ENCODE data around the gene MRFAP1.
A peak's percentile ranks its signal among the peaks of the same experiment; 100 is the strongest.
"Not testable (repeated sequence)": the region's sequence is repeated elsewhere in the genome, so short reads cannot be mapped to it uniquely, and the experiment has no call there.

Gene MRFAP1

DNA sequence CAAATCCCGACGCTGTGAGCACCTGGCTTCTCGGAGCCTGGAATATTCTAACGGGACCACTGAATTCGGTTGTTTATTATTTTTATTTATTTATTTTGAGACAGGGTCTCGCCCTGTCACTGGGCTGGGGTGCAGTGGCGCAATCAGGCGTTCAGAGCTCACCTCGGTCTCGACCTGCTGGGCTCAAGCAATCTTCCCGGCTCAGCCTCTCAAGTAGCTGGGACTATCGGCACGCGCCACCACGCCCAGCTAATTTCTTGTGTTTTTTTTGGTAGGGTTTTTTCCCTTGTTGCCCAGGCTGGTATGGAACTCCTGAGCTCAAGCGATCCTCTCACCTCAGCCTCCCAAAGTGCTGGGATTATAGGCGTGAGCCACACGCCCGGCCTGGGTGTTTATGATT lies 31.6 kb downstream of the MRFAP1 start:
- DNase-seq = no peak

DNA sequence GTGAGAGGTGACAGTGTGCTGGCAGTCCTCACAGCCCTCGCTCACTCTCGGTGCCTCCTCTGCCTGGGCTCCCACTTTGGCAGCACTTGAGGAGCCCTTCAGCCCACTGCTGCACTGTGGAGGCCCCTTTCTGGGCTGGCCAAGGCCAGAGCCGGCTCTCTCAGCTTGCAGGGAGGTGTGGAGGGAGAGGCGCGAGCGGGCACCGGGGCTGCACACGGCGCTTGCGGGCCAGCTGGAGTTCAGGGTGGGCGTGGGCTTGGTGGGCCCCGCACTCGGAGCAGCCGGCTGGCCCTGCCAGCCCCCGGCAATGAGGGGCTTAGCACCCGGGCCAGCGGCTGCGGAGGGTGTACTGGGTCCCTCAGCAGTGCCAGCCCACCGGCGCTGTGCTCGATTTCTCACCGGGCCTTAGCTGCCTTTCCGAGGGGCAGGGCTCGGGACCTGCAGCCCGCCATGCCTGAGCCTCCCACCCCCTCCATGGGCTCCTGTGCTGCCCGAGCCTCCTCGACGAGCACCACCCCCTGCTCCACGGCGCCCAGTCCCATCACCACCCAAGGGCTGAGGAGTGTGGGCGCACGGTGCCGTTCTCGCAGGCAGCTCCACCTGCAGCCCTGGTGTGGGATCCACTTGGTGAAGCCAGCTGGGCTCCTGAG lies 32.2 kb downstream of the MRFAP1 start:
- not testable (repeated sequence) for DNase-seq

DNA sequence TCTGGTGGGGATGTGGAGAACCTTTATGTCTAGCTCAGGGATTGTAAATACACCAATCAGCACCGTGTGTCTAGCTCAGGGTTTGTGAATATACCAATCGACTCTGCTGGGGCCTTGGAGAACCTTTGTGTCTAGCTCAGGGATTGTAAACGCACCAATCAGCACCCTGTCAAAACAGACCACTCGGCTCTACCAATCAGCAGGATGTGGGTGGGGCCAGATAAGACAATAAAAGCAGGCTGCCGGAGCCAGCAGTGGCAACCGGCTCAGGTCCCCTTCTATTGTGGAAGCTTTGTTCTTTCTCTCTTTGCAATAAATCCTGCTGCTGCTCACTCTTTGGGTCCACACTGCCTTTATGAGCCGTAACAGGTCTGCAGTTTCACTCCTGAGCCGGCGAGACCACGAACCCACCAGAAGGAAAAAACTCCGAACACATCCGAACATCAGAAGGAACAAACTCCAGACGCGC lies 32.7 kb downstream of the MRFAP1 start:
- DNase-seq = peak; percentile 40

DNA sequence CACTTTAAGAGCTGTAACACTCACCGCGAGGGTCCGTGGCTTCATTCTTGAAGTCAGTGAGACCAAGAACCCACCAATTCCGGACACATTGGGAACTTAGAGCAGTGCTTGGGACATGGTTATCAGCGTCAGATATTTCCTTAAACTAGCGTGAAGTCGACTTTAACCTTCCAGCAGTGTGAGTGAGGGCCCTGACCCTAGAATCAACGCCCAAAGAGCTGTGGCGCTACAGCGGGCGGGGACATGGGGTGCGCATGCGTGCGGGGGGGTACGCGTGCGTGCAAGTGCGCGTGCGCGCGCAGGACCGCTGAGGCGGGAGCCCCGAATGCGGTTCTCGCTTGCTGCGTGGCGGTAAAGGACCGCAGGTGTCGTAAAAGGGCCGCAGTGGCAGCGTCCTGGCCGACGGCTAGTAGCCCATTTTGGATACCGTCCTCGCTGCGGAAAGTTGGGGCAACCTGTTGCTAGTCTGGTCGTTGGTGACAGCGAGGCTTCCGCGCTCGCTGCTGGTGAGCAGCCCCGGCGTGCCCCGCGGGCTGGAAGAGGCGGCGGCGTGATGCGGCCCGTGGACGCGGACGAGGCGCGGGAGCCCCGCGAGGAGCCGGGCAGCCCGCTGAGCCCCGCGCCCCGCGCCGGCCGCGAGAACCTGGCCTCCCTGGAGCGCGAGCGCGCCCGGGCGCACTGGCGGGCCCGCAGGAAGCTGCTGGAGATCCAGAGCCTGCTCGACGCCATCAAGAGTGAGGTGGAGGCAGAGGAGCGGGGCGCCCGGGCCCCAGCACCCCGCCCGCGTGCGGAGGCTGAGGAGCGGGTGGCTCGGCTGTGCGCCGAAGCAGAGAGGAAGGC lies 33.4 kb downstream of the MRFAP1 start:
- peak; percentile 93 for DNase-seq

DNA sequence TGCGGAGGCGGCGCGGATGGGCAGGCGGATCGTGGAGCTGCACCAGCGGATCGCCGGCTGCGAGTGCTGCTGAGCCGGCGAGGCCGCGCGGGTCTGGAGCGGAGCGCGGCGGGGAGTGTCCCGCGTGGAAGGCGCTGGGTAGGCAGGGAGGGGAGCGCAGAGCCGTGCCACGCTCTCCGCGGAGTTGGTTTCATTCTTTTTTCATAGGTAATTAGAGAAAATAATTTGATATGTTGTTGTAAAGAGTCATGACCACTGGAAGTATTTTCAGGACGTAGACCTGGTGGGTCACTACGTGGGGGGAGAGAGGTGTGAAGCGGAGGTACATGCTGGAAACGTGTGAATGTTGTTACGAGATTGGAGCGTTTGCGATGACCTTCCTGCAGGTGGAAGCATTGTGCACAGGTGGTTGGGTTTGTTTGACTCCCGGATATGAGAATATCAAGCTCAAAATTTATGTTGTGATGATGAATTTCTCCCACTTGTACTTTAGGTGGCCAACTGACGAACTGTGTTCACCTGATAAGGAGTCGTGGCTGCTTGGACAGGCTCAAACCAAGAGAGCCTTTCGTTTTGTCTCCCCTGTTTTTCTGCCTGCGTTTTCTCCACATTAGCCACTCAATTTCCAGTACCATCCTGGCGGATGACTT lies 34.1 kb downstream of the MRFAP1 start:
- peak; percentile 63 for DNase-seq

DNA sequence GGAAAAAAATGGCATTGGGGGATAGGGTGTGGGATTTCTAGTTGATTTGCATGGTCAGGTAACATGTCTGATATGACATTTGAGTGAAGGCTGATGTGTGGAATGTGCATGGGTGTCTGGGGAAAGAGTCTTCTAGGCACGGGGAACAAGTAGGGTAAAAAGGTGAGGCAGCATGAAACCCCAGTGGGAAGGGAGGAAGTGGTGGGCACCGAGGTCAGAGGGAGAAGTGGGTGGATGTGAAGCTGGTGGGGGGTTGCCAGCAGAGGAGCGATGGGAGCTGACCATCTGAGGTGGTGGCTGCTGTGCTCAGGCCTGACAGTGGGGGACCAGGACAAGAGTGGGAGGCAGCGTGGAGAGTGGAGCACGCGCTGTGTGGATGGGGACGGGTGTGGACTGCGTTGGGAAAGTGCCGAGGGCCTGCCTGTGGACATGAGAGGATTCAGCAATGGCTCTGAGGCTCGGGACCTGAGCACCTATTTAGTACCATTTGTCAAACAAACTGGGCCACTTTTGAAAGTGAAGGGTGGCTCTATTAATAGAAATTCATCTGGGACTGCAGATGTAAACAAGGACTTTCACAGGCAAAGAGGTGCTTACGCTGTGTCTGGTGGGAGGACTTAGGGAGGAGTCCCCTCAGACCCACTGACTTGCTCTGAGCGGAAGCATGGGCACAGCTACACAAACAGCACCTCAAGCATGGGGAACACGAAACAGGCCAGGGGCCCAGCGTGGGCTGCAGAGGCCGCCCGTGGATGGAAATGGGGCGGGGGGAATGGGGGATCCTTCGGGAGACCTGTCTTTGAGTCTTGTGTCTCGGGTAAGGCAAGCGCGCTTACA lies 36.5 kb downstream of the MRFAP1 start:
- no peak for DNase-seq

DNA sequence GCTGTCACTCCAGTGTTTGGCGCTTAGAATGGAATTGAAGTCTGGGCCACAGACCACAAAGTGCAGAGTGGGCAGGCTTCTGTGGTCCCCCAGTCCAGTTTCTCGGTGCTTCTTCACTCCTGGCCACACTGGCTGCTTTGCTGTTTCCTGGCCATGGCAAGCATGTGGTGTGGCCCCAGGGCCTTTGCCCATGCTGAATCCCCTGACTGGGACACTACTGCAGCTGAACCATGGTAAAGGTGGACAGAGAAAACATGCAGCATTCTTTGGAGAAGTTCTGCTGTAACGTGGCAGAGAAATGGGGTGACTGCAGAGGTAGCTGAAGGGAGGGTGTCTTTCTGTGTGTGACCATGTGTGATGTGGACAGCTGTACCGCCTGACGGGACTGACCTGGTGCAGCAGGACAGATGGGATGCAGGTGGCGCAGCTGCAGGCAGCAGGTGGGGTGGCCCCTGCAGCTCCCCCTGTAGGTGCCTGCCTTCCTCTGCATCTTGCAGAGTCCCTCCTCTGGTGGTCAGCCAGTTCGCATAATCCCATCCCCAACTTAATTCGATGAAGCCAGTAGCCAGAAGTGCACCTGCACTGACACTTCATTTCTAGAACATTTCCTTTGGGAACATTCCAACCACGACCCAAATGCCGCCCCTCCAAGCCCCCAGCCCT lies 40.0 kb downstream of the MRFAP1 start:
- DNase-seq = no peak

DNA sequence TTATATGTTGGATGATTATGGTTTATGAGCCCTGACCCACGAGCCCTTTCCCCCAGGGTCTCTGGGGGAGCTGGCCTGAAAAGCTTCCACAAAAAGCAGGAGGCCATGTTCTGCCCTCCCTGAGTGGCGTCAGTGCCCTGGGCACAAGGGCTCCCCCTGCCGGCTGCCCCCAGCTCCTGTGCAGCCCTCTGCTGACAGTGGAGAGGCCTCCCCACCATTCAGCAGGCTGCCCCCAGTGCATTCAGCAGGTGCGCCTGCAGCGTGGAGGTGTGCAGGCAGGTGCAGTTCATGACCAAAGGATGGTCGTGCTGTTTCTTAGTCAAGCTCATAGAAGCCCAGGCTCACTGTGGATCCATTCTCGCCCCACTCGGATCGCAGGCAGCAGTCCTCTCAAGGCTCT lies 40.7 kb downstream of the MRFAP1 start:
- no peak for DNase-seq

DNA sequence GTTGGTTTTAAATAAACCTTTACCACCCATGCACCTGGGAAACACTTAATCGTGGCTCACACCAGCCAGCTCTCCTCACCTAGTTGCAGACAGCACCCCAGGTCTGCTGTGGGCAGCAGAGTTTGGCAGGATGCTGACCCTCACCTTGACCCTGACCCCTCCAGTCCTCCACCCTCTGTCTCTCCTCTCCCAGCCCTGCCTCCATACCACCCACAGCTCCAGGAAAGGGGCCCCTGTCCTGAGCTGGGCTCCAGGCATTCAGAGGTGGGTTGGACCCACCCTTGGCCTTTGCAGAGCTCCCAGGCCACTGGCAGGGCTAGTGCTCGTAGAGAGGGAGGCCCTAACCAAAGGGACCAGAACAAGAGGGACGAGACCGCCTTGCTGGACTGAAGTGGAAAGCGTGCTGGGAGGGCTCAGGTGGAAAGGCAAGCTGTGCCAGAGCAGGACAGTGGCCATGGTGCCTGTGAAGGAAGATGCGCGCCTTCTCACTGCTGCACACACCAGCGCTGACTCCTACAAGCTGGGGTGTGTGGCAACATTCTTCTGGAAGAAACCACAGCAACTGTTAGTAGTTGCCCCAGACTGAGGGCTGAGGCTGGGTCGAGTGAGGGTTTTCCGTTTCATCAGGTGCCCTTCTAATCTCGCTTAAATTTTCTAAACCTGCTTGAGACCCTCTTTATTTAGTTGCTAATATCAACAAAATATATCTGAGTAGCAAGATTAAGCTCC lies 42.5 kb downstream of the MRFAP1 start:
- no peak for DNase-seq

DNA sequence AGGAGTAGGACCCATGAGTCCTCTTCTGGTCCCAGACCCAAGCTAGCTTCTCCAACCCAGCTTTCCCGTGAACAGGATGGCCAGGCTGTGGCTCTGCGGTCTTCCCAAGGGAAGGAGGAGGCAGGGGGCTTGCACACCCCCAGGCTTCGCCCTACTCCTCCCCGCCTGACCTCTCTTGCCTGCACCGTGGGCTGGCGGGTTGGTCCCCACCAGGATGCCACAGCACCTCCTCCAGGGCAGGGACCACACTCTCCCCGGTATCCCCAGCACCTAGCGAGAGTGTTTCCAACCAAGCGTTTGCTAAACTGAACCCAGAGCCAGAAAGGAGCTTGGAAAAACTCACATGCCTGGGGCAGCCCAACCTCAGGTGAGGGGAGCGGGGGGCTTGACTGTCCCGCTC lies 44.2 kb downstream of the MRFAP1 start:
- DNase-seq = no peak

DNA sequence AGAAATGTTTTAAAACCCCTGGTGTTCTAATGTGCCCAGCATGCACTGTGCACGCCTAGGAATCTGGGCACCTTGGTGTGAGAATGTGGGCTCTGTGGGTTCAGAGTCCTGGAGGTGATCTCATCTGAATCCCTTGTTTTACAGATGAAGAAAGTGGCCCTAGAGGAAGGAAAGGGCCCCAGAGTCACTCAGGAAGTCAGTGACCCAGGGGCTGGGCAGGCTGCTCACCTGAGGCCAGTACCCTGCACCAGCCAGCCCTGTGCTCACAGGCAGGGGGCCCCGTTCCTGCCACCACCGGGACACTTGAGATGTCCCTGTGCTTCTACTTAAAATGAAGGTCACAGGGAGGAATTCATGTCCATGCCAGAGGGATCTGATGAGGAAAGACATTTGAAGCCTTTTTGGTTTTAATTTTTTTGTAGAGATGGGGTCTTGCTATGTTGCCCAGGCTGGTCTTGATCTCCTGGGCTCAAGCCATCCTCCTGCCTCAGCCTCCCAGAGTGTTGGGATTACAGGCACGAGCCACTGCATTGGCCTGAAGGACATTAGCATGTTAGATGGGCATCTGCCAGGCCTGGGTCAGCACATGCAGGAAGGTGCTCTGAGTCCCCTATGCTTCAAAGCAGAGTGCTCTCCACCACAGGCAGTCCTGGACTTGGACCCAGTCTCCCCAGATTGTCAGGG lies 45.8 kb downstream of the MRFAP1 start:
- no peak for DNase-seq

DNA sequence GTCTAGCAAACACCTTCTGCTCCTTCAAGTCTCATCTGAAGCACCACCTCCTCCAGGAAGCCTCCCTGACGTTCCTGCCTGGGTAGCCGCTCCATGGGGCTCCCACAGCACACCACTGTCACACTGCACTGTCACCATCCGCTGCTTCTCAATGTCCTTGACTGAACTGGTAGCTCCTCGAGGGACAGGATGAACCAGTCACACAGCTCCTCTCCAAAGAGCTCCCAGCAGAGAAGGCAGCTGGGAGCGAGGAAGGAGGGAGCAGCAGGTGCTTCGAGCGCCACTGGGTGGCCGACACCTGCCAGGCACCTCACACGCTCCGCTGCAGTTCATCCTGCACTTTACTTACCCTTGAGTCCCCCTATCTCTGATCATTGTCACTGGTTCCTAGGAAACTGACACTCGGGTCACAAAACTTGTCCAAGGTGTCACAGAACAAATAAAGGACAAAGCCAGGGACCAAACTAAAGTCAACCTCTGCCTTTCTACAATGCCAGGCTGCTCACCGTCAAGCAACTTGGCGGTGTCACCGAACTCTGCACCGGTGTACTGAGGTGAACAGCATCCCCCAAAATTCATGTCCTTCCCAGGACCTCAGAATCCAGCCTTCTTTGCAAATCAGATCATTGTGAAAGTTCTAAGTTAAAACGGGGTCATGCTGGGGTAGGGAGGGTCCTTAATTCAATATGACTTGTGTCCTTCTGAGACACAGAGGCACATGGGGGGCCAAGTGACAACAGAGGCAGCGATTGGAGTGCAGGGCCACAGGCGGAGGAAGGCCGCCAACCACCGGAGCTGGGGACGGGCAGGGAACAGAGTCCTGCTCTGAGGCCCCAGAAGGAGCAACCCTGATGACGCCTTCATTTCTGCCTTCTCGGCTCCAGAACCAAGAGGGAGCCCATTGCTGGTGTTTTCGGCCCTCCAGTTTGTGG lies 47.7 kb downstream of the MRFAP1 start:
- DNase-seq = no peak

DNA sequence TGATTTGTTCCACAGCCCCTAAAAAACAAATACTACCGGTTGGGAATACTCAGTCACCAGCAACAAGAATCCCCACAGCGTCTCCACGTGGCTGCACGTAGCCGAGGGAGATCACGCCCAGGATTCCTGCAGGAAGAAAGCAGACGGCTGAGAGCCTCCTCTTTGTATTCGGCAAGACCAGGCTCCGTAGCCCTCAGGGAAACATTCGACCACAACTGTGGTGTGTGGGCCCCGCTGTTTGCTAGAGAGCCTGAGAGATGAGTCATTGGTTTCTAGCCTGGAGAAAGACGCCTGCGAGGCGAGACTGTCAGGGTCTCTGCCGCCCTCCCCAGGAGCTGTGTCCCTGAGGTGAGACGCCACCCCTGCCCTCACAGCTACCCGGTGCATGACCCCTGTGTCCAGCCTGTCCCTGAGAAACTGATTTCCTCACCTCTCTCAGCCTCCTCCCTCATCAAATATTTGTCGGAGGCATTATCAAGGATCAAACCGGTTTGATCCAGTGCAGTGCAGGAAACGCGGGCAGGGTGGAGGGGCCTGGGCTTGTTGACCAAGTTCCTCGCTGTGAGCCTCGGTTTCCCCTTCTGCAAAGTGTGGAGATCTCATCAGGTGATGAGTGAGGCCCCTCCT lies 48.5 kb downstream of the MRFAP1 start:
- peak; percentile 74 for DNase-seq

DNA sequence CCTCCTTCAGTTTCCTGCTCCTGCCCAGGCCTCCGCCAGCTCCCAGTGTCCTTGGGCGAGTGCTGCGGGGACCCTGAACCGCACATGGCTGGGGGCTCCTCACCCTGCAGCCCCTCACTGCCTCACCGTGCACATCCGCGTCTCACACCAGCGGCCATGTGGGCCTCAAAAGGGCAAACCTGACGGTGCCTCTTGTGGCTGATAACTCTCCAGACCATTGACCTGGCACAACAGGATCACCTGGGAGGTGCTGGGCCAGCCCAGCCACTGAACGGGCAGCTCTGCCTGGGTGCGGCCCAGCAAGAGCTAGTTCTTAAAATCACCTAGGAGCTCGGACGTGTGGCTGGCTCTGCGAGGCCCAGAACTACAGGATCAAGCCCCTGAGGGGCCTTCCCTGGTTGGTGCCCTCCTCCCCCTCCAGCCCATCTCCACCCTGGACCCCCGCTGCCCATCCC lies 49.0 kb downstream of the MRFAP1 start:
- no peak for DNase-seq

Data from activated effector memory CD4-positive, alpha-beta T cell treated with Interleukin-2 at 50 U/mL for 16 hours (primary cell).